ENCODE results near the gene ACAD10.

GRCh38 chr12:111756196-111756595 is 70.3 kb downstream of the ACAD10 start:
- TF ChIP-seq POLR2A (IDR thresholded peaks at IDR 0.05): no peak
- TF ChIP-seq, protein P1, sequence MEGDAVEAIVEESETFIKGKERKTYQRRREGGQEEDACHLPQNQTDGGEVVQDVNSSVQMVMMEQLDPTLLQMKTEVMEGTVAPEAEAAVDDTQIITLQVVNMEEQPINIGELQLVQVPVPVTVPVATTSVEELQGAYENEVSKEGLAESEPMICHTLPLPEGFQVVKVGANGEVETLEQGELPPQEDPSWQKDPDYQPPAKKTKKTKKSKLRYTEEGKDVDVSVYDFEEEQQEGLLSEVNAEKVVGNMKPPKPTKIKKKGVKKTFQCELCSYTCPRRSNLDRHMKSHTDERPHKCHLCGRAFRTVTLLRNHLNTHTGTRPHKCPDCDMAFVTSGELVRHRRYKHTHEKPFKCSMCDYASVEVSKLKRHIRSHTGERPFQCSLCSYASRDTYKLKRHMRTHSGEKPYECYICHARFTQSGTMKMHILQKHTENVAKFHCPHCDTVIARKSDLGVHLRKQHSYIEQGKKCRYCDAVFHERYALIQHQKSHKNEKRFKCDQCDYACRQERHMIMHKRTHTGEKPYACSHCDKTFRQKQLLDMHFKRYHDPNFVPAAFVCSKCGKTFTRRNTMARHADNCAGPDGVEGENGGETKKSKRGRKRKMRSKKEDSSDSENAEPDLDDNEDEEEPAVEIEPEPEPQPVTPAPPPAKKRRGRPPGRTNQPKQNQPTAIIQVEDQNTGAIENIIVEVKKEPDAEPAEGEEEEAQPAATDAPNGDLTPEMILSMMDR (IDR thresholded peaks at IDR 0.05 in 8 of 11, conservative IDR thresholded peaks at IDR 0.05 in 3 of 11): no peak
- no peak for TF ChIP-seq POLR2AphosphoS5 (IDR thresholded peaks at IDR 0.05)
